HepG2 (cell line): ENCODE measurements around the gene ST3GAL5. TPM values are rescaled to one million over a fixed set of nuclear protein-coding genes. Genes with fewer than 3 reads are reported as not detected.

Experiments
- ATAC-seq: fragments of 200-7000 bp; cut with Tn5 transposase; 3 replicates; pipeline ENCODE4 v1.9.1; 2020; ENCODE audit warnings: mild to moderate bottlenecking, moderate library complexity
- BruUV-seq: library from RNA; stranded (reverse); fragments of 400-500 nt; replicated peaks from 2 replicates; lab custom pipeline; 2021; lab: Mats Ljungman, UMichigan
- CTCF ChIA-PET: fragments of 300-600 bp; formaldehyde crosslinking; extraction: SDS; loops from one replicate; lab custom pipeline; 2021; ENCODE audit warnings: low total read pairs, inconsistent platforms, low intra/inter-chr PET ratio; lab: Yijun Ruan, JAX
- POLR2A ChIA-PET: fragments of 350-600 bp; sonication (Branson Sonifier 250); formaldehyde crosslinking; loops from one replicate; lab custom pipeline; 2020; ENCODE audit warnings: antibody characterized with exemption, inconsistent platforms; lab: Yijun Ruan, JAX
- DNase-seq: peaks from one replicate; pipeline ENCODE4 v3.0.0-alpha.2; 2015; ENCODE audit warnings: low spot score
- FAIRE-seq: peaks from 3 replicates; lab custom pipeline; 2011; peaks lifted over from hg19 to GRCh38; lab: Jason Lieb, UNC
- H2AFZ ChIP-seq: one replicate; pipeline ENCODE4 v1.6.1; 2011; ENCODE audit warnings: low read length, inconsistent platforms
- H3K27ac ChIP-seq: fragments of 300-600 bp; 3 replicates; pipeline ENCODE4 v1.8.0; 2011; ENCODE audit warnings: mixed run types, mild to moderate bottlenecking, mixed read lengths, low read length, inconsistent platforms; ENCODE audit not compliant: insufficient read depth; ENCODE audit errors: extremely low read length
- H3K27me3 ChIP-seq, 2 experiments: fragments of 200-600 bp in 1 of 2; 2 replicates in 1 of 2; 3 replicates in 1 of 2; pipeline versions ENCODE4 v1.6.0 to v1.8.0; 2011; ENCODE audit warnings: low read length in 2 of 2, mild to moderate bottlenecking in 2 of 2, moderate library complexity in 2 of 2, inconsistent platforms in 1 of 2; ENCODE audit not compliant: insufficient read depth in 2 of 2, control insufficient read depth in 1 of 2
- H3K36me3 ChIP-seq, 2 experiments: fragments of 200-600 bp in 1 of 2; replicated peaks in 1 of 2; 2 replicates in 1 of 2; 3 replicates in 1 of 2; pipeline versions ENCODE4 v1.5.1 to v1.8.0; 2011; ENCODE audit warnings: low read length in 2 of 2, inconsistent platforms in 1 of 2; ENCODE audit not compliant: insufficient read depth in 2 of 2, control insufficient read depth in 1 of 2
- H3K4me1 ChIP-seq: 2 replicates; pipeline ENCODE4 v1.5.1; 2012; ENCODE audit warnings: low read length, inconsistent platforms; ENCODE audit not compliant: insufficient read depth
- H3K4me2 ChIP-seq: 2 replicates; pipeline ENCODE4 v1.6.0; 2011; ENCODE audit warnings: low read depth, low read length, inconsistent platforms
- H3K4me3 ChIP-seq, 3 experiments: fragments of 200-600 bp in 1 of 3; sonication (generic), shearing (Covaris generic) in 1 of 3; replicated peaks in 1 of 3; 2 replicates each; pipeline ENCODE4 v1.5.1; 2011 to 2016; ENCODE audit warnings: low read length in 3 of 3, inconsistent platforms in 2 of 3, low read depth in 2 of 3, mild to moderate bottlenecking in 2 of 3, control low read depth in 1 of 3, mixed read lengths in 1 of 3; ENCODE audit not compliant: insufficient read depth in 1 of 3
- H3K79me2 ChIP-seq: one replicate; pipeline ENCODE4 v1.6.1; 2011; ENCODE audit warnings: low read length, inconsistent platforms; ENCODE audit not compliant: insufficient read depth
- H3K9ac ChIP-seq: 2 replicates; pipeline ENCODE4 v1.6.0; 2011; ENCODE audit warnings: mild to moderate bottlenecking, low read depth, low read length, inconsistent platforms; ENCODE audit not compliant: insufficient read depth
- H3K9me3 ChIP-seq: 2 replicates; pipeline ENCODE4 v1.5.1; 2012; ENCODE audit warnings: mild to moderate bottlenecking, low read length
- H4K20me1 ChIP-seq: 2 replicates; pipeline ENCODE4 v1.6.0; 2011; ENCODE audit warnings: inconsistent platforms, mild to moderate bottlenecking, low read length, moderate library complexity; ENCODE audit not compliant: insufficient read depth
- ASH2L ChIP-seq: fragments of 300-600, 200-600 bp; sonication (generic); IDR thresholded peaks from 2 replicates; pipeline ENCODE4 v1.7.0; 2017; ENCODE audit warnings: low read depth, mild to moderate bottlenecking, moderate library complexity, mixed read lengths, low read length; ENCODE audit not compliant: insufficient read length
- BORCS8-MEF2B ChIP-seq: sonication (generic); formaldehyde crosslinking; IDR thresholded peaks from 2 replicates; pipeline ENCODE4 v1.8.0; 2022; ENCODE audit warnings: mild to moderate bottlenecking, missing genetic modification reagents
- FOXK1 ChIP-seq: sonication (generic); formaldehyde crosslinking; IDR thresholded peaks from 2 replicates; pipeline ENCODE4 v1.4.0; 2020; ENCODE audit warnings: low read depth, missing genetic modification reagents, borderline replicate concordance
- HDAC6 ChIP-seq: fragments of 200-600 bp; sonication (generic); IDR thresholded peaks from 2 replicates; pipeline ENCODE4 v1.7.0; 2017; ENCODE audit warnings: mild to moderate bottlenecking, antibody characterized with exemption, low read length, low read depth
- IRF2 ChIP-seq: IDR thresholded peaks from 2 replicates; pipeline ENCODE4 v1.6.1; 2018; ENCODE audit warnings: missing genetic modification reagents, missing compliant biosample characterization
- NCOA5 ChIP-seq: sonication (generic); formaldehyde crosslinking; IDR thresholded peaks from 2 replicates; pipeline ENCODE4 v1.4.0; 2020; ENCODE audit warnings: missing genetic modification reagents
- NFIC ChIP-seq: IDR thresholded peaks from 2 replicates; pipeline ENCODE4 v1.6.1; 2012; ENCODE audit warnings: mild to moderate bottlenecking, low read length, inconsistent platforms
- NFYB ChIP-seq: sonication (generic); formaldehyde crosslinking; IDR thresholded peaks from 2 replicates; pipeline ENCODE4 v1.4.0; 2020; ENCODE audit warnings: missing genetic modification reagents
- PHF5A ChIP-seq: IDR thresholded peaks from one replicate; pipeline ENCODE4 v1.6.1; 2018; ENCODE audit warnings: low read depth, missing genetic modification reagents; ENCODE audit not compliant: unreplicated experiment
- PTBP1 ChIP-seq: fragments of 200-400 bp; formaldehyde crosslinking; IDR thresholded peaks from 2 replicates; pipeline ENCODE4 v1.6.1; 2018; ENCODE audit warnings: low read length, low read depth; ENCODE audit not compliant: poor library complexity, severe bottlenecking
- TBP ChIP-seq: sonication (generic); formaldehyde crosslinking; IDR thresholded peaks from 2 replicates; pipeline ENCODE4 v1.5.0; 2020; ENCODE audit warnings: missing genetic modification reagents
- ZFP62 ChIP-seq: sonication (generic); formaldehyde crosslinking; IDR thresholded peaks from 2 replicates; pipeline ENCODE4 v1.4.0; 2020; ENCODE audit warnings: missing genetic modification reagents
- WGBS: methylation state at CpG from one replicate; pipeline ENCODE4 v1.1.6; 2017; ENCODE audit warnings: low lambda C conversion rate; 5-methylcytosine and 5-hydroxymethylcytosine counted together
- in situ Hi-C: cut with HindIII; loops from 2 replicates; pipeline ENCODE4 v1.10.0; 2017; ENCODE audit warnings: low pct_unique_long_range_greater_than_20kb; ENCODE audit not compliant: extremely low pct_ligation_motif_present
- intact Hi-C: fragments of 100-400 bp; cut with micrococcal nuclease; formaldehyde crosslinking; loops from one replicate; pipeline ENCODE4 v1.10.0; 2022; ENCODE audit not compliant: unreplicated experiment
- polyA plus RNA-seq, 8 experiments: library from polyadenylated mRNA; depleted of rRNA in 3 of 8; stranded (reverse) in 7 of 8; unstranded in 1 of 8; fragments of >200 nt; fragmentation: Illumina TruSeq in 4 of 8; extraction: Trizol in 4 of 8; gene quantifications; 2 replicates each; pipeline versions ENCODE4 v1.2.1 to v1.2.3, GENCODE V29; 2011 to 2016; ENCODE audit warnings: low read depth in 4 of 8, missing spikeins in 1 of 8, mixed read lengths in 1 of 8; ENCODE audit not compliant: insufficient read depth in 1 of 8
- total RNA-seq, 5 experiments: library from RNA; depleted of rRNA; stranded (reverse); fragments of >200 nt; fragmentation: Illumina TruSeq; extraction: Trizol; gene quantifications; 2 replicates each; pipeline ENCODE4 v1.2.3, GENCODE V29; 2016; ENCODE audit warnings: low read depth in 1 of 5
- TF ChIP-seq, protein P1 (sequence below): sonication (generic); formaldehyde crosslinking; IDR thresholded peaks from 2 replicates; pipeline ENCODE4; 2020; ENCODE audit warnings: missing genetic modification reagents, mild to moderate bottlenecking, borderline replicate concordance
- TF ChIP-seq, protein P2 (sequence below): IDR thresholded peaks from 2 replicates; pipeline ENCODE4 v1.6.1; 2016; ENCODE audit warnings: low read depth, missing genetic modification reagents, missing compliant biosample characterization

ST3GAL5 gene
- total and polyA plus RNA-seq, 2 of the 13 experiments (the other 11 are each of a cell fraction or from before 2014, with no cell fraction given), result 1.3 to 2.0 TPM

DNA sequence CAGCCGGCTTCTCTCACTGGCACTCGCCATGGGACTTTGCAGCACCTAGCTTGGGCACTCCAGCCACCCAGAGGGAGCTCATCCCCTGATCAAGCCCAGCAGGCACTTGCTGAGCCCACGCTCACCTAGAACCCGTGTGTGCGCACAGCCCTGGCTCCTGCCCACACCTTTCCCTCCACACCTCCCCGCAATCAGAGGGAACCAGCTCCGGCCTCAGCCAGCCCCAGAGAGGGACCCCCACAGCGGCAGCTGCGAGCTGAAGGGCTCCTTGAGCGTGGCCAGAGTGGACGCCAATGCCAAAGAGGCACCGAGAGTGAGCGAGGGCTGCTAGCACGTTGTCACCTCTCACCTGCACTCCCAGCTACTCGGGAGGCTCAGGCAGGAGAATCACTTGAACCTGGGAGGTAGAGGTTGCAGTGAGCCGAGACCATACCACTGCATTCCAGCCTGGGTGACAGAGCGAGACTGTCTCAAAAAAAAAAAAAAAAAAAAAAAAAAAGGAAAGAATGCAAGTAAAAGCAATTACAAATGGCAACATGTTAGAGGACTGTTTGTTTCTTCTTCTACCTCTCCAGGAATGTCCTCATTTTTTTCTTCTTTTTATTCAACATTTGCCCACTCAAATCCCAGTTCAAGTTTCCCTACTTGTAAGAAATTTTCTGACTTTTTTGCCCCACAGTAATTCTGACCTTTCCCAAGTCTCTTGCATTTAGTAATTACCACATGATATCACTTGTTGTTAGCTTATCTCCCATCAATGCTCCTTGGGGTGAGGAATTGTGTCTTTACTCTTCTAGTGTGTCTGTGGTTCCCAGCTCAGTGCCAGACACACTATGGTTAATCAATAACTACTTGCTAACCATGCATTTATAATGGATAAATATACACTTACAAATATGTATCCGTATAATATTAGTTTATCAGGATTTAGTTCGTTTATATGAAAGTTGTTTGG, 40.6 kb upstream of the ST3GAL5 start:
- no peaks in the 10 kb centered on the region for H3K36me3 ChIP-seq
- in situ Hi-C loops (no loop called here), intact Hi-C loops (loop anchor here (1.0 kb wide), 1 partner anchor 28 kb away; no protein-coding TSS in a partner anchor)
- no peak overlapping the region for H2AFZ ChIP-seq
- no peak overlapping the region for H3K27ac ChIP-seq
- no peak overlapping the region for H3K9ac ChIP-seq
- H3K79me2 ChIP-seq, result no peaks in the 10 kb centered on the region
- BruUV-seq, result no TSS peak
- CTCF ChIA-PET, result no interaction called here
- H4K20me1 ChIP-seq, result no peaks in the 10 kb centered on the region
- ATAC-seq, result no peak
- no peak for DNase-seq
- POLR2A ChIA-PET, result no interaction called here
- no peaks in the 10 kb centered on the region; a peak in 1 of 5 replicates for H3K27me3 ChIP-seq
- WGBS, result 49% methylated on average over 19 of the region's 19 CpGs
- no peak overlapping the region for H3K4me3 ChIP-seq
- no peak overlapping the region for H3K4me2 ChIP-seq
- FAIRE-seq, result no peak
- H3K4me1 ChIP-seq, result 0 out of 2 replicates have a peak, but pooled peaks cover 5% of the 10 kb centered on the region
- no peaks in the 10 kb centered on the region for H3K9me3 ChIP-seq
- no peak for TF ChIP-seq FOXK1 (CRISPR knock-in tag)
- no peak for TF ChIP-seq BORCS8-MEF2B
- TF ChIP-seq, protein P1, sequence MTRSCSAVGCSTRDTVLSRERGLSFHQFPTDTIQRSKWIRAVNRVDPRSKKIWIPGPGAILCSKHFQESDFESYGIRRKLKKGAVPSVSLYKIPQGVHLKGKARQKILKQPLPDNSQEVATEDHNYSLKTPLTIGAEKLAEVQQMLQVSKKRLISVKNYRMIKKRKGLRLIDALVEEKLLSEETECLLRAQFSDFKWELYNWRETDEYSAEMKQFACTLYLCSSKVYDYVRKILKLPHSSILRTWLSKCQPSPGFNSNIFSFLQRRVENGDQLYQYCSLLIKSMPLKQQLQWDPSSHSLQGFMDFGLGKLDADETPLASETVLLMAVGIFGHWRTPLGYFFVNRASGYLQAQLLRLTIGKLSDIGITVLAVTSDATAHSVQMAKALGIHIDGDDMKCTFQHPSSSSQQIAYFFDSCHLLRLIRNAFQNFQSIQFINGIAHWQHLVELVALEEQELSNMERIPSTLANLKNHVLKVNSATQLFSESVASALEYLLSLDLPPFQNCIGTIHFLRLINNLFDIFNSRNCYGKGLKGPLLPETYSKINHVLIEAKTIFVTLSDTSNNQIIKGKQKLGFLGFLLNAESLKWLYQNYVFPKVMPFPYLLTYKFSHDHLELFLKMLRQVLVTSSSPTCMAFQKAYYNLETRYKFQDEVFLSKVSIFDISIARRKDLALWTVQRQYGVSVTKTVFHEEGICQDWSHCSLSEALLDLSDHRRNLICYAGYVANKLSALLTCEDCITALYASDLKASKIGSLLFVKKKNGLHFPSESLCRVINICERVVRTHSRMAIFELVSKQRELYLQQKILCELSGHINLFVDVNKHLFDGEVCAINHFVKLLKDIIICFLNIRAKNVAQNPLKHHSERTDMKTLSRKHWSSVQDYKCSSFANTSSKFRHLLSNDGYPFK (CRISPR knock-in tag), result no peak
- TF ChIP-seq TBP (CRISPR knock-in tag), result no peak
- TF ChIP-seq PTBP1, result no peak
- TF ChIP-seq PHF5A, result no peak
- no peak for TF ChIP-seq HDAC6
- TF ChIP-seq NCOA5 (CRISPR knock-in tag), result no peak
- no peak for TF ChIP-seq ZFP62 (CRISPR knock-in tag)
- TF ChIP-seq IRF2 (CRISPR knock-in tag), result no peak
- TF ChIP-seq NFYB (CRISPR knock-in tag), result no peak
- TF ChIP-seq NFIC, result no peak
- TF ChIP-seq, protein P2, sequence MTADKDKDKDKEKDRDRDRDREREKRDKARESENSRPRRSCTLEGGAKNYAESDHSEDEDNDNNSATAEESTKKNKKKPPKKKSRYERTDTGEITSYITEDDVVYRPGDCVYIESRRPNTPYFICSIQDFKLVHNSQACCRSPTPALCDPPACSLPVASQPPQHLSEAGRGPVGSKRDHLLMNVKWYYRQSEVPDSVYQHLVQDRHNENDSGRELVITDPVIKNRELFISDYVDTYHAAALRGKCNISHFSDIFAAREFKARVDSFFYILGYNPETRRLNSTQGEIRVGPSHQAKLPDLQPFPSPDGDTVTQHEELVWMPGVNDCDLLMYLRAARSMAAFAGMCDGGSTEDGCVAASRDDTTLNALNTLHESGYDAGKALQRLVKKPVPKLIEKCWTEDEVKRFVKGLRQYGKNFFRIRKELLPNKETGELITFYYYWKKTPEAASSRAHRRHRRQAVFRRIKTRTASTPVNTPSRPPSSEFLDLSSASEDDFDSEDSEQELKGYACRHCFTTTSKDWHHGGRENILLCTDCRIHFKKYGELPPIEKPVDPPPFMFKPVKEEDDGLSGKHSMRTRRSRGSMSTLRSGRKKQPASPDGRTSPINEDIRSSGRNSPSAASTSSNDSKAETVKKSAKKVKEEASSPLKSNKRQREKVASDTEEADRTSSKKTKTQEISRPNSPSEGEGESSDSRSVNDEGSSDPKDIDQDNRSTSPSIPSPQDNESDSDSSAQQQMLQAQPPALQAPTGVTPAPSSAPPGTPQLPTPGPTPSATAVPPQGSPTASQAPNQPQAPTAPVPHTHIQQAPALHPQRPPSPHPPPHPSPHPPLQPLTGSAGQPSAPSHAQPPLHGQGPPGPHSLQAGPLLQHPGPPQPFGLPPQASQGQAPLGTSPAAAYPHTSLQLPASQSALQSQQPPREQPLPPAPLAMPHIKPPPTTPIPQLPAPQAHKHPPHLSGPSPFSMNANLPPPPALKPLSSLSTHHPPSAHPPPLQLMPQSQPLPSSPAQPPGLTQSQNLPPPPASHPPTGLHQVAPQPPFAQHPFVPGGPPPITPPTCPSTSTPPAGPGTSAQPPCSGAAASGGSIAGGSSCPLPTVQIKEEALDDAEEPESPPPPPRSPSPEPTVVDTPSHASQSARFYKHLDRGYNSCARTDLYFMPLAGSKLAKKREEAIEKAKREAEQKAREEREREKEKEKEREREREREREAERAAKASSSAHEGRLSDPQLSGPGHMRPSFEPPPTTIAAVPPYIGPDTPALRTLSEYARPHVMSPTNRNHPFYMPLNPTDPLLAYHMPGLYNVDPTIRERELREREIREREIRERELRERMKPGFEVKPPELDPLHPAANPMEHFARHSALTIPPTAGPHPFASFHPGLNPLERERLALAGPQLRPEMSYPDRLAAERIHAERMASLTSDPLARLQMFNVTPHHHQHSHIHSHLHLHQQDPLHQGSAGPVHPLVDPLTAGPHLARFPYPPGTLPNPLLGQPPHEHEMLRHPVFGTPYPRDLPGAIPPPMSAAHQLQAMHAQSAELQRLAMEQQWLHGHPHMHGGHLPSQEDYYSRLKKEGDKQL (CRISPR knock-in tag), result no peak
- no peak for TF ChIP-seq ASH2L
